Fibroblast of lung (primary cell): ENCODE results near the gene JUN.

Experiments used
- EZH2 ChIP-seq: IDR thresholded peaks from 2 replicates; pipeline ENCODE4 v1.5.1; 2012; ENCODE audit warnings: low read length, control low read depth, mild to moderate bottlenecking; ENCODE audit errors: missing control alignments
- TF ChIP-seq, protein P1 (sequence below), 2 donors: IDR thresholded peaks in 1 of 2; conservative IDR thresholded peaks in 1 of 2; 1 replicate in 1 of 2; 2 replicates in 1 of 2; pipeline ENCODE4 v1.5.1; 2011 to 2012; ENCODE audit warnings: low read length in 2 of 2, control low read depth in 1 of 2, inconsistent platforms in 1 of 2, low read depth in 1 of 2, mild to moderate bottlenecking in 1 of 2

DNA sequence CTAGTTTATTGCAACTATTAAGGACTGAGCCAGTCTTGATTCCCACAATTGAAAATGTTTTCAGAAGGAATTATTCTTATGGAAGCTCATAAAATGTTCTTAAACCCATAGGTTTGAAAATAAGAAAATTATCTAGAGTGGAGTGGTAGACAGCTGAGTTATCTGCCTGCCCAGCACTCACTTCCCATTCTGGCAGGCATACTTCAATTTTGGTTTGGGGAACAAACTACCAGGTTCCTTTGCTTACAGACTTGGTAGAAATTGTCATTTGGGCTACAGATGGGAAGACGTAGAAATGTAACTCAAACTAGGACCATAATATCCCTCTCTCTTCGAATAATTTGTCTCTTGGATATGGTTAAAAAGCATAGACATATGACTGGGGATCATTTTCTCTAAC is 18.4 kb downstream of the JUN start:
- TF ChIP-seq, protein P1, sequence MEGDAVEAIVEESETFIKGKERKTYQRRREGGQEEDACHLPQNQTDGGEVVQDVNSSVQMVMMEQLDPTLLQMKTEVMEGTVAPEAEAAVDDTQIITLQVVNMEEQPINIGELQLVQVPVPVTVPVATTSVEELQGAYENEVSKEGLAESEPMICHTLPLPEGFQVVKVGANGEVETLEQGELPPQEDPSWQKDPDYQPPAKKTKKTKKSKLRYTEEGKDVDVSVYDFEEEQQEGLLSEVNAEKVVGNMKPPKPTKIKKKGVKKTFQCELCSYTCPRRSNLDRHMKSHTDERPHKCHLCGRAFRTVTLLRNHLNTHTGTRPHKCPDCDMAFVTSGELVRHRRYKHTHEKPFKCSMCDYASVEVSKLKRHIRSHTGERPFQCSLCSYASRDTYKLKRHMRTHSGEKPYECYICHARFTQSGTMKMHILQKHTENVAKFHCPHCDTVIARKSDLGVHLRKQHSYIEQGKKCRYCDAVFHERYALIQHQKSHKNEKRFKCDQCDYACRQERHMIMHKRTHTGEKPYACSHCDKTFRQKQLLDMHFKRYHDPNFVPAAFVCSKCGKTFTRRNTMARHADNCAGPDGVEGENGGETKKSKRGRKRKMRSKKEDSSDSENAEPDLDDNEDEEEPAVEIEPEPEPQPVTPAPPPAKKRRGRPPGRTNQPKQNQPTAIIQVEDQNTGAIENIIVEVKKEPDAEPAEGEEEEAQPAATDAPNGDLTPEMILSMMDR (conservative IDR thresholded peaks at IDR 0.05 in 1 of 2, IDR thresholded peaks at IDR 0.05 in 1 of 2; ENCODE audit: low read depth in 1 of 2, low read length in 2 of 2), result no peak
- TF ChIP-seq EZH2, result no peak
